H9 (cell line): ENCODE data around the gene PLSCR5. TPM values are rescaled to one million over a fixed set of nuclear protein-coding genes. Genes with fewer than 3 reads are reported as not detected.

Experiments
- DNase-seq: peaks from one replicate; pipeline ENCODE4 v3.0.0-alpha.2; 2017
- H2AFZ ChIP-seq: one replicate; pipeline ENCODE4 v1.6.1; 2013; ENCODE audit warnings: mild to moderate bottlenecking, low read length, control low read depth, moderate library complexity
- H2AK5ac ChIP-seq: 2 replicates; pipeline ENCODE4 v1.6.1; 2013; ENCODE audit warnings: low read length, control low read depth, mixed read lengths; ENCODE audit not compliant: insufficient read length
- H2BK120ac ChIP-seq: one replicate; pipeline ENCODE4 v1.6.1; 2013; ENCODE audit warnings: low read depth, mild to moderate bottlenecking, low read length, control low read depth, inconsistent platforms; ENCODE audit not compliant: poor library complexity, severe bottlenecking
- H2BK12ac ChIP-seq: 2 replicates; pipeline ENCODE4 v1.6.1; 2013; ENCODE audit warnings: low read length, control low read depth, mixed read lengths, low read depth; ENCODE audit not compliant: insufficient read length
- H2BK15ac ChIP-seq: 2 replicates; pipeline ENCODE4 v1.6.1; 2013; ENCODE audit warnings: low read depth, low read length, control low read depth
- H2BK20ac ChIP-seq: one replicate; pipeline ENCODE4 v1.6.1; 2013; ENCODE audit warnings: low read depth, mild to moderate bottlenecking, low read length, control low read depth, inconsistent platforms; ENCODE audit not compliant: poor library complexity, severe bottlenecking
- H2BK5ac ChIP-seq: 2 replicates; pipeline ENCODE4 v1.6.1; 2013; ENCODE audit warnings: low read length, control low read depth, mixed read lengths; ENCODE audit not compliant: insufficient read length
- H3K14ac ChIP-seq: 2 replicates; pipeline ENCODE4 v1.6.1; 2013; ENCODE audit warnings: low read length, control low read depth; ENCODE audit not compliant: insufficient read depth
- H3K18ac ChIP-seq: 2 replicates; pipeline ENCODE4 v1.6.1; 2013; ENCODE audit warnings: low read depth, mild to moderate bottlenecking, mixed read lengths, low read length, control low read depth; ENCODE audit not compliant: insufficient read length
- H3K23ac ChIP-seq: 2 replicates; pipeline ENCODE4 v1.6.1; 2013; ENCODE audit warnings: low read length, control low read depth, mixed read lengths, low read depth; ENCODE audit not compliant: insufficient read length
- H3K23me2 ChIP-seq: 2 replicates; pipeline ENCODE4 v1.6.1; 2013; ENCODE audit warnings: low read depth, mild to moderate bottlenecking, mixed read lengths, low read length, control low read depth; ENCODE audit not compliant: insufficient read length, poor library complexity, severe bottlenecking
- H3K27ac ChIP-seq: 2 replicates; pipeline ENCODE4 v1.5.1; 2013; ENCODE audit warnings: low read length, control low read depth, mixed read lengths, low read depth; ENCODE audit not compliant: insufficient read length
- H3K27me3 ChIP-seq: 2 replicates; pipeline ENCODE4 v1.6.1; 2013; ENCODE audit warnings: low read length, control low read depth, inconsistent platforms; ENCODE audit not compliant: insufficient read depth
- H3K4ac ChIP-seq: 2 replicates; pipeline ENCODE4 v1.6.1; 2013; ENCODE audit warnings: low read depth, mild to moderate bottlenecking, control low read depth, inconsistent platforms, low read length, moderate library complexity
- H3K4me1 ChIP-seq: 2 replicates; pipeline ENCODE4 v1.6.1; 2013; ENCODE audit warnings: low read length, control low read depth, inconsistent platforms; ENCODE audit not compliant: insufficient read depth
- H3K4me2 ChIP-seq: 2 replicates; pipeline ENCODE4 v1.6.1; 2013; ENCODE audit warnings: low read length, control low read depth, mixed read lengths; ENCODE audit not compliant: insufficient read length, insufficient read depth
- H3K56ac ChIP-seq: 2 replicates; pipeline ENCODE4 v1.6.1; 2013; ENCODE audit warnings: low read depth, mild to moderate bottlenecking, mixed read lengths, low read length, control low read depth; ENCODE audit not compliant: insufficient read length
- H3K79me1 ChIP-seq: 2 replicates; pipeline ENCODE4 v1.6.1; 2013; ENCODE audit warnings: low read depth, mild to moderate bottlenecking, moderate library complexity, low read length, control low read depth, inconsistent platforms; ENCODE audit not compliant: insufficient read depth, poor library complexity, severe bottlenecking
- H3K79me2 ChIP-seq: 2 replicates; pipeline ENCODE4 v1.6.1; 2013; ENCODE audit warnings: low read length, control low read depth, inconsistent platforms; ENCODE audit not compliant: insufficient read depth
- H3K9ac ChIP-seq: 2 replicates; pipeline ENCODE4 v1.6.1; 2013; ENCODE audit warnings: low read length, control low read depth, mixed read lengths; ENCODE audit not compliant: insufficient read length; ENCODE audit errors: extremely low read depth
- H3K9me3 ChIP-seq: one replicate; pipeline ENCODE4 v1.6.1; 2013; ENCODE audit warnings: low read depth, low read length, inconsistent platforms; ENCODE audit not compliant: control insufficient read depth
- H3T11ph ChIP-seq: one replicate; pipeline ENCODE4 v1.6.1; 2013; ENCODE audit warnings: mild to moderate bottlenecking, low read length, control low read depth, inconsistent platforms
- H4K20me1 ChIP-seq: one replicate; pipeline ENCODE4 v1.6.1; 2013; ENCODE audit not compliant: control insufficient read depth, insufficient read length, insufficient read depth
- H4K5ac ChIP-seq: 2 replicates; pipeline ENCODE4 v1.6.1; 2013; ENCODE audit warnings: low read depth, mild to moderate bottlenecking, mixed read lengths, low read length, control low read depth; ENCODE audit not compliant: insufficient read length
- H4K8ac ChIP-seq: replicated peaks from 2 replicates; pipeline ENCODE4 v1.6.1; 2013; ENCODE audit warnings: low read length, control low read depth, mixed read lengths, low read depth; ENCODE audit not compliant: insufficient read length
- H4K91ac ChIP-seq: 2 replicates; pipeline ENCODE4 v1.6.1; 2013; ENCODE audit warnings: low read depth, mild to moderate bottlenecking, moderate library complexity, mixed read lengths, low read length, control low read depth; ENCODE audit not compliant: insufficient read length
- H3K27ac Mint-ChIP-seq, 3 experiments: 2 replicates in 2 of 3; 3 replicates in 1 of 3; pipeline ENCODE4 v1.8.0; 2020 to 2021; ENCODE audit warnings: mixed read lengths in 3 of 3, mild to moderate bottlenecking in 1 of 3, moderate library complexity in 1 of 3
- H3K27me3 Mint-ChIP-seq: 2 replicates; pipeline ENCODE4 v1.8.0; 2021; ENCODE audit warnings: low read depth, mild to moderate bottlenecking, moderate library complexity, mixed read lengths
- H3K36me3 Mint-ChIP-seq, 3 experiments: 2 replicates in 2 of 3; 3 replicates in 1 of 3; pipeline ENCODE4 v1.8.0; 2020 to 2021; ENCODE audit warnings: low read depth in 3 of 3, mixed read lengths in 3 of 3; ENCODE audit not compliant: insufficient read depth in 1 of 3
- H3K4me1 Mint-ChIP-seq, 2 experiments: 2 replicates each; pipeline ENCODE4 v1.8.0; 2020; ENCODE audit warnings: mixed read lengths in 2 of 2
- H3K4me3 Mint-ChIP-seq, 2 experiments: 2 replicates in 1 of 2; 3 replicates in 1 of 2; pipeline ENCODE4 v1.8.0; 2020 to 2021; ENCODE audit warnings: mild to moderate bottlenecking in 2 of 2, mixed read lengths in 2 of 2, moderate library complexity in 1 of 2
- H3K9me3 Mint-ChIP-seq, 2 experiments: 2 replicates in 1 of 2; 3 replicates in 1 of 2; pipeline ENCODE4 v1.8.0; 2020; ENCODE audit warnings: mild to moderate bottlenecking in 2 of 2, mixed read lengths in 2 of 2, moderate library complexity in 1 of 2
- CTCF ChIP-seq: fragments of 200-600 bp; sonication (generic); conservative IDR thresholded peaks from 3 replicates; pipeline ENCODE4 v1.8.0; 2021; ENCODE audit warnings: antibody characterized with exemption, mild to moderate bottlenecking
- WGBS: extraction: QIAGEN DNeasy Blood & Tissue Kit; methylation state at CpG from one replicate; pipeline ENCODE4 v1.1.7; 2013; ENCODE audit warnings: missing lambda C conversion rate, low lambda C conversion rate, mixed read lengths; ENCODE audit not compliant: insufficient read length; ENCODE audit errors: extremely low coverage; 5-methylcytosine and 5-hydroxymethylcytosine counted together
- total RNA-seq: library from RNA; stranded (reverse); gene quantifications from 2 replicates; pipeline ENCODE4 v1.2.1, GENCODE V29; 2021

The PLSCR5 gene
- total RNA-seq, 1 experiment from 2014 or later = not detected

- Histone ChIP-seq H2BK20ac (no peak overlapping the region), H4K91ac (no peak overlapping the region), H2BK120ac (no peak overlapping the region), H3K9me3 (no peaks in the 10 kb centered on the region), H3K56ac (no peak overlapping the region), H3K14ac (no peak overlapping the region), H4K20me1 (no peaks in the 10 kb centered on the region), H3K9ac (no peak overlapping the region), H2BK12ac (no peak overlapping the region), H2BK15ac (no peak overlapping the region), H2BK5ac (no peak overlapping the region), H4K5ac (no peak overlapping the region), H3K23ac (no peak overlapping the region), H3K79me2 (peaks cover 4% of the 10 kb centered on the region; the same call in 1 of the 2 replicates), H3K4me1 (0 out of 2 replicates have a peak, but pooled peaks cover 9% of the 10 kb centered on the region), H2AK5ac (no peak overlapping the region), H3K18ac (no peak overlapping the region), H3K79me1 (no peaks in the 10 kb centered on the region), H3T11ph (no peak overlapping the region), H3K23me2 (peaks cover 13% of the 10 kb centered on the region), H3K4me2 (no peak overlapping the region), H3K27me3 (no peaks in the 10 kb centered on the region), H4K8ac (no peak overlapping the region), H3K27ac (no peak overlapping the region), H2AFZ (no peak overlapping the region), H3K4ac (no peak overlapping the region)
- no peak for DNase-seq
- H3K36me3 Mint-ChIP-seq = peaks cover 0 to 5% (median 4%) of the 10 kb centered on the region in 3 experiments; a peak in 4 of 7 replicates
- H3K27ac Mint-ChIP-seq = no peak overlapping the region
- H3K27me3 Mint-ChIP-seq = no peaks in the 10 kb centered on the region; the same call in 1 of the 2 replicates
- H3K9me3 Mint-ChIP-seq = no peaks in the 10 kb centered on the region
- no peak overlapping the region for H3K4me3 Mint-ChIP-seq
- TF ChIP-seq CTCF = no peak
- H3K4me1 Mint-ChIP-seq = peaks cover 38 to 45% of the 10 kb centered on the region in 2 experiments
- no CpG with 5 or more reads among the region's 1 CpG for WGBS
Measured at GRCh38 chr3:146546366-146546965, 58.7 kb downstream of the PLSCR5 start.
